ENCODE measurements around the gene DLL4.

DNA sequence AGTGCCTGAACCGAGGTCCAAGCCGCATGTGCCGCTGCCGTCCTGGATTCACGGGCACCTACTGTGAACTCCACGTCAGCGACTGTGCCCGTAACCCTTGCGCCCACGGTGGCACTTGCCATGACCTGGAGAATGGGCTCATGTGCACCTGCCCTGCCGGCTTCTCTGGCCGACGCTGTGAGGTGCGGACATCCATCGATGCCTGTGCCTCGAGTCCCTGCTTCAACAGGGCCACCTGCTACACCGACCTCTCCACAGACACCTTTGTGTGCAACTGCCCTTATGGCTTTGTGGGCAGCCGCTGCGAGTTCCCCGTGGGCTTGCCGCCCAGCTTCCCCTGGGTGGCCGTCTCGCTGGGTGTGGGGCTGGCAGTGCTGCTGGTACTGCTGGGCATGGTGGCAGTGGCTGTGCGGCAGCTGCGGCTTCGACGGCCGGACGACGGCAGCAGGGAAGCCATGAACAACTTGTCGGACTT is 7.1 kb downstream of the DLL4 start:
- TF ChIP-seq POLR2A (IDR thresholded peaks at IDR 0.05; ENCODE audit: low read depth, low read length) (no peak), FOS (IDR thresholded peaks at IDR 0.05; ENCODE audit: borderline replicate concordance, extremely low read depth, insufficient read length) (no peak), SUPT20H (IDR thresholded peaks at IDR 0.05; ENCODE audit: borderline replicate concordance, control insufficient read depth, low read depth, low read length) (no peak), CREB1 (IDR thresholded peaks at IDR 0.05; ENCODE audit: low read depth) (no peak), CTCF (IDR thresholded peaks at IDR 0.05 in 2 of 3, conservative IDR thresholded peaks at IDR 0.05 in 1 of 3; ENCODE audit: control insufficient read depth in 2 of 3, extremely low read depth in 1 of 3, insufficient read depth in 1 of 3, low read depth in 3 of 3, low read length in 3 of 3) (no peak), JUND (IDR thresholded peaks at IDR 0.05; ENCODE audit: low read depth, low read length) (no peak), EZH2 (IDR thresholded peaks at IDR 0.05; ENCODE audit: borderline replicate concordance, control insufficient read depth, low read depth, low read length) (no peak), CBX3 (IDR thresholded peaks at IDR 0.05; ENCODE audit: borderline replicate concordance, low read depth) (no peak), FOXK2 (IDR thresholded peaks at IDR 0.05) (no peak), EP300 (IDR thresholded peaks at IDR 0.05; ENCODE audit: borderline replicate concordance in 1 of 2, control insufficient read depth in 1 of 2, low read depth in 2 of 2, low read length in 2 of 2) (no peak), YY1 (IDR thresholded peaks at IDR 0.05; ENCODE audit: low read depth, low read length) (no peak)
- TF ChIP-seq, protein P1, sequence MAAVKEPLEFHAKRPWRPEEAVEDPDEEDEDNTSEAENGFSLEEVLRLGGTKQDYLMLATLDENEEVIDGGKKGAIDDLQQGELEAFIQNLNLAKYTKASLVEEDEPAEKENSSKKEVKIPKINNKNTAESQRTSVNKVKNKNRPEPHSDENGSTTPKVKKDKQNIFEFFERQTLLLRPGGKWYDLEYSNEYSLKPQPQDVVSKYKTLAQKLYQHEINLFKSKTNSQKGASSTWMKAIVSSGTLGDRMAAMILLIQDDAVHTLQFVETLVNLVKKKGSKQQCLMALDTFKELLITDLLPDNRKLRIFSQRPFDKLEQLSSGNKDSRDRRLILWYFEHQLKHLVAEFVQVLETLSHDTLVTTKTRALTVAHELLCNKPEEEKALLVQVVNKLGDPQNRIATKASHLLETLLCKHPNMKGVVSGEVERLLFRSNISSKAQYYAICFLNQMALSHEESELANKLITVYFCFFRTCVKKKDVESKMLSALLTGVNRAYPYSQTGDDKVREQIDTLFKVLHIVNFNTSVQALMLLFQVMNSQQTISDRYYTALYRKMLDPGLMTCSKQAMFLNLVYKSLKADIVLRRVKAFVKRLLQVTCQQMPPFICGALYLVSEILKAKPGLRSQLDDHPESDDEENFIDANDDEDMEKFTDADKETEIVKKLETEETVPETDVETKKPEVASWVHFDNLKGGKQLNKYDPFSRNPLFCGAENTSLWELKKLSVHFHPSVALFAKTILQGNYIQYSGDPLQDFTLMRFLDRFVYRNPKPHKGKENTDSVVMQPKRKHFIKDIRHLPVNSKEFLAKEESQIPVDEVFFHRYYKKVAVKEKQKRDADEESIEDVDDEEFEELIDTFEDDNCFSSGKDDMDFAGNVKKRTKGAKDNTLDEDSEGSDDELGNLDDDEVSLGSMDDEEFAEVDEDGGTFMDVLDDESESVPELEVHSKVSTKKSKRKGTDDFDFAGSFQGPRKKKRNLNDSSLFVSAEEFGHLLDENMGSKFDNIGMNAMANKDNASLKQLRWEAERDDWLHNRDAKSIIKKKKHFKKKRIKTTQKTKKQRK (IDR thresholded peaks at IDR 0.05; ENCODE audit: low read depth, low read length), result no peak
- TF ChIP-seq, protein P2, sequence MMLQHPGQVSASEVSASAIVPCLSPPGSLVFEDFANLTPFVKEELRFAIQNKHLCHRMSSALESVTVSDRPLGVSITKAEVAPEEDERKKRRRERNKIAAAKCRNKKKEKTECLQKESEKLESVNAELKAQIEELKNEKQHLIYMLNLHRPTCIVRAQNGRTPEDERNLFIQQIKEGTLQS (IDR thresholded peaks at IDR 0.05; ENCODE audit: borderline replicate concordance, extremely low read depth, low read depth, low read length), result no peak

Measured in GM12878 (cell line).